Uterus (tissue), 4 donors: ENCODE data around the gene RSPH10B2. TPM values are rescaled to one million over a fixed set of nuclear protein-coding genes. Genes with fewer than 3 reads are reported as not detected.
"Not testable (repeated sequence)": the region's sequence is repeated elsewhere in the genome, so short reads cannot be mapped to it uniquely, and the experiment has no call there.

Experiments used
- DNase-seq, 2 donors: peaks; one replicate each; pipeline ENCODE4 v3.0.0-alpha.2; 2019 to 2020
- H3K27ac ChIP-seq, 2 donors: fragments of 200-600 bp; sonication (generic); 1 replicate in 1 of 2; 2 replicates in 1 of 2; pipeline ENCODE4 v1.5.1; 2016 to 2018
- H3K27me3 ChIP-seq, 2 donors: fragments of 200-600 bp; sonication (generic); one replicate each; pipeline ENCODE4 v1.5.1; 2018 to 2019; ENCODE audit warnings: control low read depth in 1 of 2
- H3K36me3 ChIP-seq, 2 donors: fragments of 200-600 bp; sonication (generic); one replicate each; pipeline ENCODE4 v1.5.1; 2019; ENCODE audit warnings: control low read depth in 1 of 2
- H3K4me1 ChIP-seq, 2 donors: fragments of 200-600 bp; sonication (generic); one replicate each; pipeline ENCODE4 v1.5.1; 2018 to 2019; ENCODE audit warnings: control low read depth in 1 of 2
- H3K4me3 ChIP-seq, 2 donors: fragments of 200-600 bp; sonication (generic); 1 replicate in 1 of 2; 2 replicates in 1 of 2; pipeline ENCODE4 v1.5.1; 2018 to 2019; ENCODE audit warnings: mild to moderate bottlenecking in 1 of 2
- H3K9me3 ChIP-seq, 2 donors: fragments of 200-600 bp; sonication (generic); one replicate each; pipeline ENCODE4 v1.5.1; 2019; ENCODE audit warnings: control low read depth in 1 of 2
- intact Hi-C: fragments of 100-400 bp; cut with DNase I; formaldehyde crosslinking; loops from one replicate; pipeline ENCODE4 v1.15.1; 2023; ENCODE audit warnings: low total_unique reads
- total RNA-seq, 4 donors: library from RNA; depleted of rRNA in 3 of 4; stranded (reverse); fragments of >200 nt in 3 of 4; gene quantifications; one replicate each; pipeline versions ENCODE4 v1.1.0 to v1.2.4, GENCODE V29; 2014 to 2023
- donor health status: DM: yes; HTN: yes; CAD: no.

Gene RSPH10B2
- total RNA-seq, 4 donors from 2014 or later, result 1.0 TPM; not detected in 3

DNA sequence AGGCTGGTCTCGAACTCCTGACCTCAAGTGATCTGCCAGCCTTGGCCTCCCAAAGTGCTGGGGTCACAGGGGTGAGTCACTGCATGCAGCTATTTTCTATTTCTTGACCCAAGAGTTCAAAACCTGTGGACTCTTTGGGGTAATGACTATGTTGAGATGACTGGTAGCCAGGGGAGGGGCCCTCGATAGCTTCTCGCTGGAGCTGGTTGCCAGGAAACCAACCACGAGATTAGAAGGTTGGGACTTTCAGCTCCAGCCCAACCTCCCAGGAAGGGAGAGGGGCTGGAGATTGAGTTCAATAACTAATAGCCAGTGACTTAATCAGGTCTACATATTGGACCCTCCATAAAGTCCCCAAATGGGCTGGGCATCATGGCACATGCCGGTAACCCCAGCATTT is 43.3 kb downstream of the RSPH10B2 start:
- intact Hi-C loops, H3K4me3 ChIP-seq, H3K27ac ChIP-seq, H3K36me3 ChIP-seq, H3K4me1 ChIP-seq, H3K27me3 ChIP-seq, DNase-seq, H3K9me3 ChIP-seq: not testable (repeated sequence)

DNA sequence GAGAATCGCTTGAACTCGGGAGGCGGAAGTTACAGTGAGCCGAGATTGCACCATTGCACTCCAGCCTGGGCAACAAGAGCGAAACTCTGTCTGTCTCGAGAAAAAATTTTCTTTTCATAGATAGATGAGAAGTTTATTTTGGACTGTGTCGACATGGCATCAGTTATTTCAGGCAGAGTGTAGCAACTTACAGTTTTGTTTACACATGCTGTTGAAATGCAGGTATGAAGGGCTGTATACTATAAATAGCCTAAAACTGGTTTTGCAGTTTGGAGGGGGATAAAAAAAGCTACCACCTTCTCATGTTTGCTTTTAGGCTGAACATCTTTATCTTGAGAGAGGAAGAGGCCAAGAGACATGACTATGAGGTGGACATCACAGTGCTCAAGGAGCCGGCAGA is 44.1 kb downstream of the RSPH10B2 start:
- DNase-seq, H3K4me3 ChIP-seq, H3K9me3 ChIP-seq, H3K36me3 ChIP-seq, H3K27me3 ChIP-seq, H3K27ac ChIP-seq, H3K4me1 ChIP-seq, intact Hi-C loops: not testable (repeated sequence)

DNA sequence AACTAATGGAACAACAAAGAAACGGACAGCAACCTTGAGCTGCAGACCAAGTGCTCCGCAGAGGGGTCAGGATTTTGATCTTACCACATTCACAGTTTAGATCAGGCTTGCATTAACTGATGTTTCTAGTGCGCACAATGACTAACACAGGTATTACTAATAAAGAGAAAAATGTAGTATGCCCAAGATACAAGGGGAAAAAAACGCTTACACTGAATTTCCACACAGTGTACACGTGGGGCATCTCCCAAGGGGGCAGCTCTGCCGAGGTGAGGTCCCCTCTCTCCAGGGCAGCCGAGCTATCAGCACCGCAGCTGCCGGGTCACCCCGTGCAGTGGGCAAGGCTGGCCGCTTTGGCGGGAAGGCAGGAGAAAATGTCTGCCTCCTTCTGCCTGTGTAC is 46.0 kb downstream of the RSPH10B2 start:
- H3K27ac ChIP-seq, H3K4me3 ChIP-seq, H3K27me3 ChIP-seq, intact Hi-C loops, H3K4me1 ChIP-seq, DNase-seq, H3K36me3 ChIP-seq, H3K9me3 ChIP-seq: not testable (repeated sequence)

DNA sequence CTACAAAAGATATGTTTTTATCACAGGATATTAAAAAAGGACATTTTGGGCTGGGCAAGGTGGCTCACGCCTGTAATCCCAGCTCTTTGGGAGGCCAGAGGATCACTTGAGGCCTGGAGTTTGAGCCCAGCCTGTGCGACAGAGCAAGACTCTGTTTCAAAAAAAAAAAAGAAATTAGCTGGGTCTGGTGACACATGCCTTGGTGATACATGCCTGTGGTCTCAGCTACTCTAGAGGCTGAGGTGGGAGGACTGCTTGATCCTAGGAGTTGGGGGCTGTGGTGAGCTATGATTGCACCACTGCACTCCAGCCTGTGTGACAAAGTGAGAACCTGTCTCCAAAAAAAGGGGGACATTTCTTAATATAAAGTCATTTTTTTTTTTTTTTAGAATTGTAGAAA is 46.4 kb downstream of the RSPH10B2 start:
- intact Hi-C loops, H3K4me1 ChIP-seq, H3K36me3 ChIP-seq, H3K27me3 ChIP-seq, H3K4me3 ChIP-seq, H3K27ac ChIP-seq, H3K9me3 ChIP-seq, DNase-seq: not testable (repeated sequence)

DNA sequence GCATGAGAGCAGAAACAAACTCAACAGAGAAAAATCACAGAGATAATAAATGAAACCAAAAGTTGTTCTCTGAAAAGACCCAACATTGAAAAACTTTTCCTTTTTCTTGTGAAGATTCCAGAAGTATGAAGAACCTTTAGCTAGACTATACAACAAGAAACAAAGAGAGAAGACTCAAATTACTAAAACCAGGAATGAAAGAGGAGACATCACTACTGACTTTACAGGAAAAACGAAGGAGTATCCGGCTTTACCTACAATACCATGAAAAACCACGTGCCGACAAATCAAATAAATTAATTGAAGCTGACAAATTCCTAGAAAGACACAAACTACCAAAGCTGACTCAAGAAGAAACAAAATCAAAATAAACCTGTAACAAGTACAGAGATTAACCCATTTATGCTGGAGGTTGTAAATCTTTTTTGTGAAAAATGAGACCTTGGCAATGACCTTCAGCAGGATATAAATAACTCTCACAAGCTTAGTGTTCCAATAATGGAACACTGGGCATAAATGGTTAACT is 53.6 kb downstream of the RSPH10B2 start:
- DNase-seq, H3K27ac ChIP-seq, H3K36me3 ChIP-seq, H3K4me3 ChIP-seq, intact Hi-C loops, H3K9me3 ChIP-seq, H3K27me3 ChIP-seq, H3K4me1 ChIP-seq: not testable (repeated sequence)

DNA sequence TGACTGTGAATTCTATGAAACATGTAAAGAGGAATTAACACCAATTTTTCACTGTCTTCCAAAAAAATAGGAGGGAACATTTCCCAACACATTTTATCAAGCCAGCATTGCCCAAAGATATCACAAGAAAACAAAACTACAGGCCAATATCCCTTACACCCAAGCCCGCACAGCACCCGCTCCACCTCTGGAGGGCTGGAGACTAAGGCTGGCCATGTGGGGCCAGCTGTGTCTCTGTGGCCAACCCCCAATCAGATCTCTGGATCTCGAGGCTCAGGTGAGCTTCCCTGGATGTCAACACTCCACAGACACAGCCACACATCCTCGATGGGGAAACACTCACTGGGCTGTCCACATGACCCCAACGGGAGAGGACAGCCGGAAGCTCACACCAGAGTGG is 54.1 kb downstream of the RSPH10B2 start:
- H3K27ac ChIP-seq, DNase-seq, H3K27me3 ChIP-seq, H3K9me3 ChIP-seq, H3K4me3 ChIP-seq, intact Hi-C loops, H3K36me3 ChIP-seq, H3K4me1 ChIP-seq: not testable (repeated sequence)

DNA sequence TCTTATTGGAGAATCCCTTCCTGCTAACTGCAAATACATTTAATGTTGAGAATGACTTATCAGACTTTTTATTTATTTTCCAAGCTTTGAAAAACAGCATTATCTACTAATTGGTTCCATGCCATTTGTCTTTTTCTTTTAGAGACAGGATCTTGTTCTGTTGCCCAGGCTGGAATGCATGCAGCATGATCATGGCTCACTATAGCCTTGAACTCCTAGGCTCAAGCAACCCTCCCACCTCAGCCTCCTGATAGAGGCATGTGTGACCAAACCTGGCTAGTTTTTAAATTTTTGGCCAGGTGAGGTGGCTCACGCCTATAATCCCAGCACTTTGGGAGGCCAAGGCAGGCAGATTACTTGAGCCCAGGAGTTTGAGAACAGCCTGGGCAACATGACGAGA is 59.1 kb downstream of the RSPH10B2 start:
- intact Hi-C loops, H3K9me3 ChIP-seq, H3K36me3 ChIP-seq, H3K4me3 ChIP-seq, H3K27ac ChIP-seq, DNase-seq, H3K27me3 ChIP-seq, H3K4me1 ChIP-seq: not testable (repeated sequence)

DNA sequence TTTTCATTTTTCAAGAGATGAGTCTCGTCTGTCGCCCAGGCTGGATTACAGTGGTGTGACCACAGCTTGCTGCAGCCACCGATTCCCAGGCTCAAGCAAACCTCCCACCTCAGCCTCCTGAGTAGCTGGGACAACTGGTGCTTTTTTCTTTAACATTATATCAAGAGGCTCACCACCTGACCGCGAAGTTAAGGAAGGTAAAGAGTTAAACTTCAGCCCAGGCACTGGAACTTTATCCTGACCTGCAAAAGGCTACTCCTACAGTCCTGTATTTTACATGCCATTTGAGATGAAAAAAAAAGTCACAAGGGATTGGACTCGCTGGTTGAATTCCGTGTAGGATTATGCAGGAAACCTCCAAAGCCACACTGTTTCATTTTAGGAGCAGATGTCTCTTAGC is 61.6 kb downstream of the RSPH10B2 start:
- H3K27me3 ChIP-seq, H3K9me3 ChIP-seq, H3K27ac ChIP-seq, intact Hi-C loops, H3K4me1 ChIP-seq, H3K4me3 ChIP-seq, DNase-seq, H3K36me3 ChIP-seq: not testable (repeated sequence)

DNA sequence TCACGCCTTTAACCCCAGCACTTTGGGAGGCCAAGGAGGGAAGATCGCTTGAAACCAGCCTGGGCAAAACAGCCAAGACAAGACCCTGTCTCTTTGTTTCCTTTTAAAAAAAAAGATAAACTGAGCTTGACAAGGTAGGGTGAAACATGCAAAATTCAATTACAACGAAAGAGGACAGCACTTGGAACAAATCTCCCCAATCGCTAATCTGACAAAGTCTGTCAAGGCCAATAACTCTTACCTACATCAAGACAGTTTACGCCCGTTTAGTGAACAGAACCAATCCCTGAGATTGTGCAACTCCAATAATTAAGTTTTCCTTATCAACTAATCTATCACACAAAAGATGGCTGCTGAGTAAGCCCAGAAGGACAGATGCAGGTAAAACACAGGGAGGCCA is 67.7 kb downstream of the RSPH10B2 start:
- H3K36me3 ChIP-seq, H3K9me3 ChIP-seq, H3K4me3 ChIP-seq, DNase-seq, H3K4me1 ChIP-seq, intact Hi-C loops, H3K27me3 ChIP-seq, H3K27ac ChIP-seq: not testable (repeated sequence)

DNA sequence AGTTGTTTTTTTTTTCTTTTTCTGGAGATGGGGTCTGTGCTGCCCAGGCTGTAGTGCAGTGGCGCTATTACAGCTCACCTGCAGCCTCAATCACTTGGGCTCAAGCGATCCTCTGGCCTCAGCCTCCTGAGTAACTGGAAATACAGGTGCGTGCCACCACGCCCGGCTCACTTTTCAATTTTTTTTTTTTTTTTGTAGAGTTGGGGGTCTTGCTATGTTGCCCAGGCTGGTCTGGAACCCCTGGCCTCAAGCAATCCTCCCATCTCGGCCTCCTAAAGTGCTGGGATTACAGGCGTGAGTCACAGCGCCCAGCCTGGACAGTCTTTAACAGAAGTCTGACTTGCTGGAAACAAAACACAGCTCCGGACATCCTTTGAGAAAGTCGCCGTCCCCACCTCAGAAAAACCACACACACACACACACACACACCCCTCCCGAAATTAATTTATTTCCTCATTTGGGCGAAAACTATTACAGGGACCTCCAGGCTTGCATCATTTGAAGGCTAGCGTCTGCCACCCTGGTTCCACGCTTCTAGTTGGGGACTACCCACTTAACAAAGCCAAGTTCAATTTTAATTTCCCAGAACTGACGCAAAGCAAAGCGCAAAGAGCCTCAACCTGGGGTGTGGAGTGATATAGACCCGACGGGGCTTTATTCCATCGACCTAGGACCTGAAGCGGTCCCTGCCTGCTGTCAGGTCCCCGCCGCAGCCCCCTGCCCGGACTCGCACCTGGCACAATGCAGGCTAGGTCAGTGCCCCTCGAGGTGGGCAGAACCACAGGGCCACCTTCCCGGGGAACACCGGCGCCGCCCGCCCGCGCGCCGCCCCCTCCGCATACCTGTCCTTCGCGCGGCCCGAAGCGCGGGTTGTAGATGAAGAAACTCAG is 71.6 kb downstream of the RSPH10B2 start:
- H3K27me3 ChIP-seq, H3K4me3 ChIP-seq, H3K27ac ChIP-seq, DNase-seq, H3K9me3 ChIP-seq, H3K4me1 ChIP-seq, intact Hi-C loops, H3K36me3 ChIP-seq: not testable (repeated sequence)
